Measurements from ENCODE around the gene PREX1.

- TF ChIP-seq CTCF (IDR thresholded peaks at IDR 0.05 in 4 of 5, conservative IDR thresholded peaks at IDR 0.05 in 1 of 5) (no peak), POLR2A (IDR thresholded peaks at IDR 0.05) (no peak)
Measured at GRCh38 chr20:48607544-48607865, 220.3 kb downstream of the PREX1 start.

Measured in gastrocnemius medialis (tissue), 4 donors.